PC-9 (cell line): Measurements from ENCODE around the gene HSD3B2.

ENCODE experiments used
- CTCF ChIP-seq: fragments of 200-600 bp; sonication (generic); conservative IDR thresholded peaks from 2 replicates; pipeline ENCODE4 v1.6.1; 2017; ENCODE audit warnings: mixed run types, antibody characterized with exemption, mild to moderate bottlenecking, moderate library complexity
- EZH2 ChIP-seq: fragments of 200-600 bp; sonication (generic); IDR thresholded peaks from 2 replicates; pipeline ENCODE4 v1.8.0; 2017; ENCODE audit warnings: antibody characterized with exemption, low read depth

- TF ChIP-seq CTCF (no peak), EZH2 (no peak)
These were observed 52.3 kb downstream of the HSD3B2 start for GRCh38 chr1:119467219-119467618.
